K562 (cell line): ENCODE results near the gene CCAR1. TPM values are rescaled to one million over a fixed set of nuclear protein-coding genes. Genes with fewer than 3 reads are reported as not detected.

Experiments used
- ARID1B ChIP-seq: fragments of 450-650 bp; IDR thresholded peaks from 2 replicates; pipeline ENCODE4 v1.6.1; 2016; ENCODE audit warnings: antibody characterized with exemption, mild to moderate bottlenecking, inconsistent platforms
- CAMTA2 ChIP-seq: fragments of 250-450 bp; sonication (Bioruptor Pico); conservative IDR thresholded peaks from 2 replicates; pipeline ENCODE4 v1.5.1; 2022
- CREBBP ChIP-seq: IDR thresholded peaks from one replicate; pipeline ENCODE4 v1.6.1; 2012; ENCODE audit warnings: low read depth, mild to moderate bottlenecking, control low read depth, inconsistent platforms, low read length
- FOXA1 ChIP-seq: fragments of 450-650 bp; IDR thresholded peaks from 2 replicates; pipeline ENCODE4 v1.6.1; 2016; ENCODE audit warnings: mild to moderate bottlenecking, borderline replicate concordance
- FOXP1 ChIP-seq: sonication (generic); formaldehyde crosslinking; IDR thresholded peaks from 2 replicates; pipeline ENCODE4 v1.8.0; 2022; ENCODE audit warnings: mild to moderate bottlenecking, missing genetic modification reagents
- KAT2B ChIP-seq: IDR thresholded peaks from one replicate; pipeline ENCODE4 v1.6.1; 2012; ENCODE audit warnings: low read depth, mild to moderate bottlenecking, control low read depth, inconsistent platforms, low read length, moderate library complexity
- NCOA2 ChIP-seq, 2 experiments: fragments of 450-650 bp; IDR thresholded peaks; 2 replicates each; pipeline ENCODE4 v1.6.1; 2018; ENCODE audit warnings: mild to moderate bottlenecking in 2 of 2, moderate library complexity in 1 of 2; ENCODE audit not compliant: partially characterized antibody in 2 of 2
- NFE2 ChIP-seq: IDR thresholded peaks from 2 replicates; pipeline ENCODE4 v1.6.1; 2014; ENCODE audit warnings: antibody characterized with exemption, low read depth
- NFIX ChIP-seq: fragments of 250-450 bp; sonication (Bioruptor Pico); IDR thresholded peaks from 2 replicates; pipeline ENCODE4 v1.4.0; 2020; ENCODE audit warnings: low read depth, mild to moderate bottlenecking, moderate library complexity
- RBM15 ChIP-seq: fragments of 200-400 bp; formaldehyde crosslinking; IDR thresholded peaks from 2 replicates; pipeline ENCODE4 v1.6.1; 2018; ENCODE audit warnings: mild to moderate bottlenecking, low read length, moderate library complexity; ENCODE audit not compliant: insufficient read depth
- SMAD3 ChIP-seq: fragments of 450-650 bp; formaldehyde crosslinking; conservative IDR thresholded peaks from 2 replicates; pipeline ENCODE4 v1.4.0; 2020; ENCODE audit warnings: mild to moderate bottlenecking
- ZBTB17 ChIP-seq: fragments of 450-650 bp; formaldehyde crosslinking; IDR thresholded peaks from 2 replicates; pipeline ENCODE4 v1.4.0; 2020; ENCODE audit warnings: mild to moderate bottlenecking
- ZNF75A ChIP-seq: fragments of 450-650 bp; formaldehyde crosslinking; IDR thresholded peaks from 2 replicates; pipeline ENCODE4 v1.4.0; 2020; ENCODE audit warnings: mild to moderate bottlenecking
- ZNF76 ChIP-seq: fragments of 250-450 bp; sonication (Bioruptor Pico); IDR thresholded peaks from 2 replicates; pipeline ENCODE4 v1.4.0; 2020; ENCODE audit warnings: mild to moderate bottlenecking, moderate library complexity, borderline replicate concordance
- ZSCAN29 ChIP-seq: fragments of 450-650 bp; IDR thresholded peaks from 2 replicates; pipeline ENCODE4 v1.6.1; 2017
- polyA plus RNA-seq, 8 experiments: library from polyadenylated mRNA; depleted of rRNA in 4 of 8; stranded (reverse) in 5 of 8; unstranded in 3 of 8; fragments of >200 nt; fragmentation: Nextera tagmentation in 2 of 8; fragmentation: Illumina TruSeq in 1 of 8; extraction: Ambion mirVana in 2 of 8; extraction: Trizol in 1 of 8; gene quantifications; 2 replicates each; pipeline versions ENCODE4 v1.2.1 to v1.2.3, GENCODE V29; 2011 to 2014; ENCODE audit warnings: inconsistent platforms in 1 of 8, missing spikeins in 1 of 8
- total RNA-seq, 7 experiments: library from RNA; depleted of rRNA in 6 of 7; stranded (reverse); fragments of >200 nt in 6 of 7; fragmentation: Illumina TruSeq in 2 of 7; extraction: Trizol in 2 of 7; gene quantifications; 2 replicates each; pipeline versions ENCODE4 v1.2.1 to v1.2.3, GENCODE V29; 2011 to 2021; ENCODE audit warnings: low replicate concordance in 1 of 7
- TF ChIP-seq, protein P1 (sequence below): sonication (generic); IDR thresholded peaks from 2 replicates; pipeline ENCODE4 v1.6.1; 2016
- TF ChIP-seq, protein P2 (sequence below): fragments of 250-450 bp; sonication (Bioruptor Pico); IDR thresholded peaks from 2 replicates; pipeline ENCODE4 v1.8.0; 2021; ENCODE audit warnings: moderate library complexity, mild to moderate bottlenecking, inconsistent platforms
- TF ChIP-seq, protein P3 (sequence below): fragments of 450-650 bp; conservative IDR thresholded peaks from 2 replicates; pipeline ENCODE4 v1.6.1; 2016; ENCODE audit warnings: missing genetic modification characterization, low read depth, mild to moderate bottlenecking, control low read depth, missing compliant biosample characterization
- TF ChIP-seq, protein P4 (sequence below): fragments of 450-650 bp; IDR thresholded peaks from 2 replicates; pipeline ENCODE4 v1.6.1; 2018; ENCODE audit not compliant: partially characterized antibody

Gene CCAR1
- total and polyA plus RNA-seq, 9 of the 15 experiments (the other 6 are each of a cell fraction or from before 2014, with no cell fraction given) = 44.8 to 173 (median 111) TPM

DNA sequence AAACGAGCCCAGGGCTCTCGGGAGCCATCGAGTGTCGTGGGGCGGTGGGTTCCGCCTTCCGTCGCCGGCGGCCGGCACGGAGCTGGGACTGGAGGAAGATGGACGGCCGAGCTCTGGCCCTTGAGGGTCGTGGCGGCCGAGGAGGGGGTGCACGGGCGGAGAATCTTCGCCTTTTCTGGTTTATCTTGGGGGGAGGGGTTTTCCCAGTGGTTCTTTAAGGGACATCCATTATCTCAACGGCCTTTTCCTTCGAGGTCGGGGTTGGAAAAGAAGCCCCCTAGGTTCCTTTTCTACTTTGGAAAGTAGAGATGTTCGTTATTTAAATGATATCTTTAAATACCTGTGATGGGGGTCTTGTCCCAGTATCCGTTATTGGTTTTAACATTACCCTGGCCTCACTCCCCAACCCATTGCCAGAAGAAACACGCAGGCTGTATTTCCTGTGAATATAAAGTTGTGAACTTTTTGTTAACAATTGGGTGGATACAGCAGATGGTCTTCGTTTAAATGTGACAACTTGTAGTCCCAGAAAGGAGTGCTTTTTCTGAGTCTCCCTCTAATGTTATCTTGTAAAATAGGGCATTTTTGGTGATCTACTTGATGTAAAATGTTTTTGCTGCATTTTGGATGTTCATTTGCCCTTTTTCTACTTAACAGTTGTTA lies 765 bp downstream of the CCAR1 start (continued):
- TF ChIP-seq, protein P1, sequence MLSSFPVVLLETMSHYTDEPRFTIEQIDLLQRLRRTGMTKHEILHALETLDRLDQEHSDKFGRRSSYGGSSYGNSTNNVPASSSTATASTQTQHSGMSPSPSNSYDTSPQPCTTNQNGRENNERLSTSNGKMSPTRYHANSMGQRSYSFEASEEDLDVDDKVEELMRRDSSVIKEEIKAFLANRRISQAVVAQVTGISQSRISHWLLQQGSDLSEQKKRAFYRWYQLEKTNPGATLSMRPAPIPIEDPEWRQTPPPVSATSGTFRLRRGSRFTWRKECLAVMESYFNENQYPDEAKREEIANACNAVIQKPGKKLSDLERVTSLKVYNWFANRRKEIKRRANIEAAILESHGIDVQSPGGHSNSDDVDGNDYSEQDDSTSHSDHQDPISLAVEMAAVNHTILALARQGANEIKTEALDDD = no peak
- TF ChIP-seq ARID1B (no peak), CAMTA2 (CRISPR knock-in tag) (no peak), SMAD3 (CRISPR knock-in tag) (no peak), ZSCAN29 (no peak), RBM15 (no peak), NCOA2 (IDR thresholded peaks at IDR 0.05; ENCODE audit: partially characterized antibody in 2 of 2) (no peak), KAT2B (no peak), ZNF76 (no peak), FOXA1 (no peak), FOXP1 (no peak), NFE2 (no peak), ZNF75A (no peak), ZBTB17 (CRISPR knock-in tag) (0 out of 2 replicates have a peak, but pooled peaks have one; percentile 57), CREBBP (no peak), NFIX (no peak)
- TF ChIP-seq, protein P2, sequence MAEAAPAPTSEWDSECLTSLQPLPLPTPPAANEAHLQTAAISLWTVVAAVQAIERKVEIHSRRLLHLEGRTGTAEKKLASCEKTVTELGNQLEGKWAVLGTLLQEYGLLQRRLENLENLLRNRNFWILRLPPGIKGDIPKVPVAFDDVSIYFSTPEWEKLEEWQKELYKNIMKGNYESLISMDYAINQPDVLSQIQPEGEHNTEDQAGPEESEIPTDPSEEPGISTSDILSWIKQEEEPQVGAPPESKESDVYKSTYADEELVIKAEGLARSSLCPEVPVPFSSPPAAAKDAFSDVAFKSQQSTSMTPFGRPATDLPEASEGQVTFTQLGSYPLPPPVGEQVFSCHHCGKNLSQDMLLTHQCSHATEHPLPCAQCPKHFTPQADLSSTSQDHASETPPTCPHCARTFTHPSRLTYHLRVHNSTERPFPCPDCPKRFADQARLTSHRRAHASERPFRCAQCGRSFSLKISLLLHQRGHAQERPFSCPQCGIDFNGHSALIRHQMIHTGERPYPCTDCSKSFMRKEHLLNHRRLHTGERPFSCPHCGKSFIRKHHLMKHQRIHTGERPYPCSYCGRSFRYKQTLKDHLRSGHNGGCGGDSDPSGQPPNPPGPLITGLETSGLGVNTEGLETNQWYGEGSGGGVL = no peak
- TF ChIP-seq, protein P3, sequence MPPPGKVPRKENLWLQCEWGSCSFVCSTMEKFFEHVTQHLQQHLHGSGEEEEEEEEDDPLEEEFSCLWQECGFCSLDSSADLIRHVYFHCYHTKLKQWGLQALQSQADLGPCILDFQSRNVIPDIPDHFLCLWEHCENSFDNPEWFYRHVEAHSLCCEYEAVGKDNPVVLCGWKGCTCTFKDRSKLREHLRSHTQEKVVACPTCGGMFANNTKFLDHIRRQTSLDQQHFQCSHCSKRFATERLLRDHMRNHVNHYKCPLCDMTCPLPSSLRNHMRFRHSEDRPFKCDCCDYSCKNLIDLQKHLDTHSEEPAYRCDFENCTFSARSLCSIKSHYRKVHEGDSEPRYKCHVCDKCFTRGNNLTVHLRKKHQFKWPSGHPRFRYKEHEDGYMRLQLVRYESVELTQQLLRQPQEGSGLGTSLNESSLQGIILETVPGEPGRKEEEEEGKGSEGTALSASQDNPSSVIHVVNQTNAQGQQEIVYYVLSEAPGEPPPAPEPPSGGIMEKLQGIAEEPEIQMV (tag) = no peak
- TF ChIP-seq, protein P4, sequence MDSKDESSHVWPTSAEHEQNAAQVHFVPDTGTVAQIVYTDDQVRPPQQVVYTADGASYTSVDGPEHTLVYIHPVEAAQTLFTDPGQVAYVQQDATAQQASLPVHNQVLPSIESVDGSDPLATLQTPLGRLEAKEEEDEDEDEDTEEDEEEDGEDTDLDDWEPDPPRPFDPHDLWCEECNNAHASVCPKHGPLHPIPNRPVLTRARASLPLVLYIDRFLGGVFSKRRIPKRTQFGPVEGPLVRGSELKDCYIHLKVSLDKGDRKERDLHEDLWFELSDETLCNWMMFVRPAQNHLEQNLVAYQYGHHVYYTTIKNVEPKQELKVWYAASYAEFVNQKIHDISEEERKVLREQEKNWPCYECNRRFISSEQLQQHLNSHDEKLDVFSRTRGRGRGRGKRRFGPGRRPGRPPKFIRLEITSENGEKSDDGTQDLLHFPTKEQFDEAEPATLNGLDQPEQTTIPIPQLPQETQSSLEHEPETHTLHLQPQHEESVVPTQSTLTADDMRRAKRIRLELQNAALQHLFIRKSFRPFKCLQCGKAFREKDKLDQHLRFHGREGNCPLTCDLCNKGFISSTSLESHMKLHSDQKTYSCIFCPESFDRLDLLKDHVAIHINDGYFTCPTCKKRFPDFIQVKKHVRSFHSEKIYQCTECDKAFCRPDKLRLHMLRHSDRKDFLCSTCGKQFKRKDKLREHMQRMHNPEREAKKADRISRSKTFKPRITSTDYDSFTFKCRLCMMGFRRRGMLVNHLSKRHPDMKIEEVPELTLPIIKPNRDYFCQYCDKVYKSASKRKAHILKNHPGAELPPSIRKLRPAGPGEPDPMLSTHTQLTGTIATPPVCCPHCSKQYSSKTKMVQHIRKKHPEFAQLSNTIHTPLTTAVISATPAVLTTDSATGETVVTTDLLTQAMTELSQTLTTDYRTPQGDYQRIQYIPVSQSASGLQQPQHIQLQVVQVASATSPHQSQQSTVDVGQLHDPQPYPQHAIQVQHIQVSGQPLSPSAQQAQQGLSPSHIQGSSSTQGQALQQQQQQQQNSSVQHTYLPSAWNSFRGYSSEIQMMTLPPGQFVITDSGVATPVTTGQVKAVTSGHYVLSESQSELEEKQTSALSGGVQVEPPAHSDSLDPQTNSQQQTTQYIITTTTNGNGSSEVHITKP = no peak
